ENCODE results near the gene CPEB4. TPM values are rescaled to one million over a fixed set of nuclear protein-coding genes. Genes with fewer than 3 reads are reported as not detected.

Gene CPEB4
- total and polyA plus RNA-seq, 2 of the 8 experiments (the other 6 are each of a cell fraction or from before 2014, with no cell fraction given): 8.4 to 13.4 TPM

DNA sequence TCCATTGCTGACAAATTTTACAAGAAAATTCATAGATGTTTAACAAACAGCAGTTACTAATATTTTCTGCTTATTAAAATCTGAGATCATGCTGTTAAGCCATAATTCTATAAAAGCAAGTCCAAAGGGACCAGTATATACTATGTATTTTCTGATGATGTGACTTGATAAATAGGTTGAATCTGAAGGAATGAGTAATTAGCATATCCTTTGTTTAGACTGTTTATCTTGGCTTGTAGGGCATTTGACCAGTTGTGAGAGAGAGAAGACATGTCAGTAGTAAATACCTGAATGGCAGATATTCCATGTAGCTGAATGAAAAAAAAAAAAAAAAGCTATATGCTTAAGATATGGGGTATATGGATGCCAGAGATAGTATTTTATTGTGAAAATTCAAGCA, 14.6 kb downstream of the CPEB4 start:
- Histone ChIP-seq H4K91ac (replicated peaks; ENCODE audit: insufficient read length, low read length) (no peak overlapping the region), H2BK12ac (ENCODE audit: low read depth, low read length) (no peak overlapping the region), H3K27me3 (replicated peaks in 1 of 4; ENCODE audit: control insufficient read depth in 3 of 4, extremely low read depth in 1 of 4, insufficient read depth in 3 of 4, low read length in 3 of 4) (no peaks in the 10 kb centered on the region), H3K9me3 (ENCODE audit: insufficient read depth in 2 of 2, low read depth in 1 of 2, low read length in 1 of 2) (no peaks in the 10 kb centered on the region), H3K79me2 (ENCODE audit: control insufficient read depth in 1 of 2, insufficient read depth in 2 of 2, low read length in 2 of 2) (peaks cover 0 to 21% of the 10 kb centered on the region in 2 experiments; a peak in 2 of 4 replicates), H2BK20ac (ENCODE audit: low read length) (no peak overlapping the region), H3K79me1 (ENCODE audit: low read depth, low read length) (no peaks in the 10 kb centered on the region), H3K27ac (ENCODE audit: low read depth, low read length) (no peak overlapping the region), H4K20me1 (replicated peaks in 1 of 2; ENCODE audit: control insufficient read depth in 1 of 2, insufficient read depth in 2 of 2, low read length in 2 of 2) (no peaks in the 10 kb centered on the region), H3K23me2 (ENCODE audit: low read depth, low read length) (no peaks in the 10 kb centered on the region), H3K23ac (ENCODE audit: insufficient read length) (no peak overlapping the region), H2AFZ (ENCODE audit: low read length) (no peak overlapping the region), H3K4me3 (ENCODE audit: extremely low read depth in 1 of 4, insufficient read depth in 2 of 4, low read depth in 3 of 4, low read length in 4 of 4) (no peak overlapping the region), H3K56ac (replicated peaks; ENCODE audit: insufficient read length, low read depth, low read length) (no peak overlapping the region), H3K9ac (replicated peaks in 1 of 4; ENCODE audit: extremely low read depth in 1 of 4, low read depth in 3 of 4, low read length in 3 of 4) (no peak overlapping the region), H3K4ac (replicated peaks; ENCODE audit: insufficient read length, low read depth, low read length) (no peak overlapping the region), H3K4me2 (ENCODE audit: insufficient read depth in 1 of 2, low read depth in 2 of 2, low read length in 2 of 2) (no peak overlapping the region), H3K18ac (ENCODE audit: extremely low read depth, low read length) (no peak overlapping the region), H2AK5ac (ENCODE audit: low read depth, low read length) (no peak overlapping the region), H2BK5ac (ENCODE audit: low read depth, low read length) (no peak overlapping the region), H3K4me1 (replicated peaks in 1 of 4; ENCODE audit: control insufficient read depth in 3 of 4, insufficient read depth in 4 of 4, low read length in 3 of 4) (peaks cover 1 to 9% (median 5%) of the 10 kb centered on the region in 4 experiments; a peak in 4 of 7 replicates), H2BK15ac (ENCODE audit: low read length) (no peak overlapping the region), H4K8ac (ENCODE audit: extremely low read depth, insufficient read depth, low read length) (no peak overlapping the region), H2BK120ac (replicated peaks; ENCODE audit: low read depth, low read length) (no peak overlapping the region), H3K14ac (ENCODE audit: insufficient read length) (no peak overlapping the region), H4K5ac (ENCODE audit: insufficient read length, low read depth, low read length) (no peak overlapping the region), H3K36me3 (ENCODE audit: control insufficient read depth in 2 of 4, insufficient read depth in 4 of 4, low read length in 3 of 4) (no peaks in the 10 kb centered on the region)
- POLR2A ChIA-PET (ENCODE audit: partially characterized antibody): interaction anchor here (0.6 to 1.9 kb wide), 3 partner anchors 12 to 67 kb away, joined by 3 to 8 read pairs (median 3); no protein-coding TSS in a partner anchor
- CTCF ChIA-PET (ENCODE audit: partially characterized antibody): interaction anchor here (1.3 to 1.7 kb wide), 4 partner anchors 13 to 125 kb away, joined by 3 to 8 read pairs (median 4); no protein-coding TSS in a partner anchor
- TF ChIP-seq SP2 (IDR thresholded peaks at IDR 0.05; ENCODE audit: low read length) (no peak), KDM1A (IDR thresholded peaks at IDR 0.05; ENCODE audit: borderline replicate concordance, low read length) (no peak)
- FAIRE-seq (no peak), DNase-seq (ENCODE audit: low read depth in 1 of 2, low spot score in 2 of 2) (no peak)

Data from H1 (cell line).